ENCODE data around the gene SLC25A51.
"Not testable (repeated sequence)": the region's sequence is repeated elsewhere in the genome, so short reads cannot be mapped to it uniquely, and the experiment has no call there.

Gene SLC25A51

DNA sequence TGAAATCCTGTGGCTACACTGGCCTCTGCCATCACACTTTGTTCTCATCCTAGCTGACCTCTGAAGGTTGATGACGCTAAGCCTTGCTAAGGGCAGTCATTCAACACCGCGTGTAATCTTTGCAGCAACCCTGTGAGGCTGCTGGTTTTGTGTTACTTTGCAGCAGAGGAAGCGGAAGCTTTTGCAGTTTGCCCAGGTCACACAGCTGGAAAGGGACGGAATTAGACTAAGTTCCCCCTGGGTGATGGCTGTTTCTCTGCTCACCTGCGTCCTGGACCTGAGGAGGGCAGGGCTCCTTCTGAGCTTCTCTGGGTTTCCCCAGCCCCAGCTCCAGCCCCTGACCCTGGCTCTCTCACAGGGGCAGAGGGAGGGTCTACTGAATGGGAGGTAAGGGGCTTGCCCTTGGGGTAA, 7.3 kb upstream of the SLC25A51 start:
- Histone ChIP-seq H3K4me3 (ENCODE audit: low read depth, low read length) (no peak overlapping the region), H3K36me3 (peaks cover 2% of the 10 kb centered on the region), H3K9me3 (no peaks in the 10 kb centered on the region), H3K4me1 (peaks cover 4% of the 10 kb centered on the region), H3K27me3 (no peaks in the 10 kb centered on the region)
- TF ChIP-seq, protein P1, sequence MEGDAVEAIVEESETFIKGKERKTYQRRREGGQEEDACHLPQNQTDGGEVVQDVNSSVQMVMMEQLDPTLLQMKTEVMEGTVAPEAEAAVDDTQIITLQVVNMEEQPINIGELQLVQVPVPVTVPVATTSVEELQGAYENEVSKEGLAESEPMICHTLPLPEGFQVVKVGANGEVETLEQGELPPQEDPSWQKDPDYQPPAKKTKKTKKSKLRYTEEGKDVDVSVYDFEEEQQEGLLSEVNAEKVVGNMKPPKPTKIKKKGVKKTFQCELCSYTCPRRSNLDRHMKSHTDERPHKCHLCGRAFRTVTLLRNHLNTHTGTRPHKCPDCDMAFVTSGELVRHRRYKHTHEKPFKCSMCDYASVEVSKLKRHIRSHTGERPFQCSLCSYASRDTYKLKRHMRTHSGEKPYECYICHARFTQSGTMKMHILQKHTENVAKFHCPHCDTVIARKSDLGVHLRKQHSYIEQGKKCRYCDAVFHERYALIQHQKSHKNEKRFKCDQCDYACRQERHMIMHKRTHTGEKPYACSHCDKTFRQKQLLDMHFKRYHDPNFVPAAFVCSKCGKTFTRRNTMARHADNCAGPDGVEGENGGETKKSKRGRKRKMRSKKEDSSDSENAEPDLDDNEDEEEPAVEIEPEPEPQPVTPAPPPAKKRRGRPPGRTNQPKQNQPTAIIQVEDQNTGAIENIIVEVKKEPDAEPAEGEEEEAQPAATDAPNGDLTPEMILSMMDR (IDR thresholded peaks at IDR 0.05; ENCODE audit: low read depth, low read length): no peak
- no peak for DNase-seq

DNA sequence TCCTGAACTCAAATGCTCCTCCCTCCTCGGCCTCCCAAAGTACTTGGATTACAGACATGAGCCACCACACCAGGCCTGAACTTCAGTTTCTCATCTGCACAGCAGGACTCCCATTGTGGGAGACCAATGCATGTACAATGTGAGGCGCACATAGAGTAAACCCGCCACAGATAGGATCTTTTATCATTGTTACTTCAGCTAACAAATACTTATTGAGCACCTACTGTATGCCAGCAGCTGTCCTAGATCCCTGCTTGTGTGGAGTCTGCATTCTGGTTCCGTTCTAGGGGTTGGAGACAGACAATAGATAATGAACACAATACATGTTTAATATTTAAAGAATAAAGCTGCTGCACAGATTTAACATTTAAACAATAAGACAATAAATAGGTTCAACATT, 6.3 kb upstream of the SLC25A51 start:
- TF ChIP-seq, protein P1 (IDR thresholded peaks at IDR 0.05; ENCODE audit: low read depth, low read length): no peak
- DNase-seq: no peak

DNA sequence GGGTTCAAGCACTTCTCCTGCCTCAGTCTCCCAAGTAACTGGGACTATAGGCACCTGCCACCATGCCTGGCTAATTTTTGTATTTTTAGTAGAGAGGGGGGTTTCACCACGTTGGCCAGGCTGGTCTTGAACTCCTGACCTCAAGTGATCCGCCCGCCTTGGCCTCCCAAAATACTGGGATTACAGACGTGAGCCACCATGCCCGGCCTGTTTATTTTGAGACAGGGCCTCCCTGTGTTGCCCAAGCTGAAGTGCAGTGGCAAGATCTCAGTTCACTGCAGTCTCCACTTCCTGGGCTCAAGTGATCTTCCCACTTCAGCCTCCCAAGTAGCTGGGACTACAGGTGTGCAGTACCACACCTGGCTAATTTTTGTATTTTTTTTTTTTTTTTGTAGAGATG, 5.9 kb upstream of the SLC25A51 start:
- H3K27me3 ChIP-seq; H3K4me3 ChIP-seq (ENCODE audit: low read depth, low read length); DNase-seq; H3K9me3 ChIP-seq; H3K4me1 ChIP-seq; H3K36me3 ChIP-seq: not testable (repeated sequence)

More for the DNA sequence above, 6.3 kb upstream of the SLC25A51 start:
- peaks cover 4% of the 10 kb centered on the region for H3K4me1 ChIP-seq
- H3K36me3 ChIP-seq: no peaks in the 10 kb centered on the region
- no peak overlapping the region for H3K4me3 ChIP-seq (ENCODE audit: low read depth, low read length)
- H3K9me3 ChIP-seq: no peaks in the 10 kb centered on the region
- H3K27me3 ChIP-seq: no peaks in the 10 kb centered on the region

DNA sequence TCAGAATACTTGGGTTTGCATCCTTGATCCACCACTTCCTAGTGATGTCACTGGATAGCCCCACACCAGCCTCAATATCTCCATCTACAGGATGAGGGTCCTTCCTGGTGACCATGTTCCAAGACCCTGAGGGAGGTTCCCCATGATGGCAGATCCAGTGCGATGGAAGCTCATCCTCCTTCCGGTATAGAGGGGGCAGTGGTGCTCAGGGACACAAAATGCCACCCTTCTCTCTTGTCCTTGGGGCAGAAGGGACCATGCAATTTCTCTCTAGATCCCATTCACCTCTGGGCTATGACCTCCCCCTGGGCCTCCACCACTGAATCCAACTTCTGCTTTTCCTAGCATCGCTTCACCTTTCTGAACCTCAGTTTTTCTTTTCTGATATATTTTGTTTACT, 5.4 kb upstream of the SLC25A51 start:
- Histone ChIP-seq H3K27me3 (no peaks in the 10 kb centered on the region), H3K4me3 (ENCODE audit: low read depth, low read length) (no peak overlapping the region), H3K4me1 (peaks cover 4% of the 10 kb centered on the region), H3K36me3 (no peaks in the 10 kb centered on the region), H3K9me3 (no peaks in the 10 kb centered on the region)
- TF ChIP-seq, protein P1 (IDR thresholded peaks at IDR 0.05; ENCODE audit: low read depth, low read length): no peak
- DNase-seq: no peak

DNA sequence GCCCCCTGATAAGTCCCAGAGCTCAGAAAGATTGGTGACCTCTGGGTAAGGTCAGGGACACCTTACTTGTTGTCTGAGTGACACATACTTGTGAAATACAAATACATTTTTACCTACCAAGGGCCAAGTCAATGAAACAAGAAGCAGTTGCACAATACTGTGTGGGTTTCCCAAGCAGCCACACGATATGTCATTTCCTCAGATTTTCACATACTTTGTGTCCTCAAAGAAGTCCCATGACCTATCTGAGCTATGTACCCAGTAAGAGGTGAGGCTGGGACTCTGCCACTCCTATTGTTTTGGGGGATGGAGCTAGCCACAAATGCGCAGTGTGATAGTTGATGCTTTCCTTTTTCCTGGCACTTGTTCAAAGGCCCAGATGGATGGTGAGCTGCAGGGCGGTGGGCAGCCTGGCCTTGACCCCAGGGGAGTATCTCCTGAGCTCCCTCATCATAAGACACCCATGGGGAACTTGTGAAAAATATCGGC, 4.8 kb upstream of the SLC25A51 start:
- TF ChIP-seq, protein P1 (IDR thresholded peaks at IDR 0.05; ENCODE audit: low read depth, low read length): no peak
- no peaks in the 10 kb centered on the region for H3K27me3 ChIP-seq
- H3K4me1 ChIP-seq: no peaks in the 10 kb centered on the region; the same call in none of the 2 replicates
- H3K4me3 ChIP-seq (ENCODE audit: low read depth, low read length): no peak overlapping the region
- no peaks in the 10 kb centered on the region for H3K9me3 ChIP-seq
- DNase-seq: no peak
- no peaks in the 10 kb centered on the region for H3K36me3 ChIP-seq

DNA sequence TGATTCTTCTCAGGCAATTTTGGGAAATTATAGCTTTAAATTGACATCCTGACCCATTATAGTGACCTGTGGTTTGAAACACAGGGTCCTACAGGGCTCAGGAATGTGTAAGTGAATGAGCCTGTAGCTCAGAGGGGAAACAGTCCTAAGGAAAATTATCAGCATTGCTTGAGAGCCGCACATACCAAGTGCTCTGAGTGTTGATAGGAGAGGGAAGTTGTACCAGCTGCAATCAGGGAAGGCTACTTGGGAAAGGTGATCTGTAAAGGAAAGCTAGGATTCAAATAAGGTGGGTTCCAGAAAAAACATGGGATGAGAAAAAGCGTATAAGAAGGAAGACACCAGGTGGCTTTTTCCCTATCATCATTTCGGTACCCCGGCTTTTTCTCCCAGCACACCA, 4.4 kb upstream of the SLC25A51 start:
- no peak overlapping the region for H3K4me3 ChIP-seq (ENCODE audit: low read depth, low read length)
- no peaks in the 10 kb centered on the region for H3K9me3 ChIP-seq
- H3K36me3 ChIP-seq: no peaks in the 10 kb centered on the region
- no peak for DNase-seq
- no peaks in the 10 kb centered on the region; the same call in none of the 2 replicates for H3K4me1 ChIP-seq
- no peaks in the 10 kb centered on the region for H3K27me3 ChIP-seq
- TF ChIP-seq, protein P1 (IDR thresholded peaks at IDR 0.05; ENCODE audit: low read depth, low read length): no peak

All from BE2C (cell line).